ENCODE measurements around the gene CDH6.

The CDH6 gene

DNA sequence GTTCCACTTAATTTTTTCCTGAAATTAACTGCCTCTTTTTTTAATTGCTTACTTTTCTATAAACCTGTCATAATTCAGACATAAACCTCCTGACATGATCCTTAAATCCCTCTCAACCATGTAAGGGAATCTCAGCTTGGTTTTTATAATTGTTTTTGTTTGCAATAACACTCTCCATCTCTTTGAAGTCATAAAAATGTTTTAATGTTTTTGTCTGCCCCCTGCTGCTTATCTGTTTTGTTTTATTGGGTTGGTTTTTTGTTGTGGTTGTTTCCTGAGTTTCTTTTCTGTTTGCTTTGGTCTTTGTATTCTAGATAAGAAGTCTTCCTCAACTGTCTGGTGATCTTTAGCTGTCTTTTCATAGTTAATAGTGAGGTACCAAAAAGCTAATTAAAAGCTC is 142.0 kb downstream of the CDH6 start:
- Histone ChIP-seq H3K9ac (ENCODE audit: low read depth, low read length) (no peak overlapping the region), H3K4me3 (ENCODE audit: low read depth in 1 of 2, low read length in 2 of 2) (no peak overlapping the region), H3K79me2 (ENCODE audit: insufficient read depth, low read length) (no peaks in the 10 kb centered on the region), H3K4me1 (ENCODE audit: insufficient read depth, low read length) (no peaks in the 10 kb centered on the region), H2AFZ (ENCODE audit: low read depth, low read length) (no peak overlapping the region), H3K27me3 (ENCODE audit: insufficient read depth, low read length, poor library complexity) (no peaks in the 10 kb centered on the region), H4K20me1 (ENCODE audit: insufficient read depth, low read length) (no peaks in the 10 kb centered on the region), H3K4me2 (ENCODE audit: insufficient read depth, low read length) (no peak overlapping the region), H3K9me3 (ENCODE audit: insufficient read depth, low read length, severe bottlenecking) (no peaks in the 10 kb centered on the region), H3K36me3 (ENCODE audit: insufficient read depth, low read length) (no peaks in the 10 kb centered on the region), H3K27ac (ENCODE audit: low read length) (no peak overlapping the region)
- DNase-seq (no peak), ATAC-seq (ENCODE audit: insufficient read depth, low read depth) (no peak)
- no peak for TF ChIP-seq EZH2 (IDR thresholded peaks at IDR 0.05; ENCODE audit: borderline replicate concordance, low read depth, low read length, severe bottlenecking)
- TF ChIP-seq, protein P1, sequence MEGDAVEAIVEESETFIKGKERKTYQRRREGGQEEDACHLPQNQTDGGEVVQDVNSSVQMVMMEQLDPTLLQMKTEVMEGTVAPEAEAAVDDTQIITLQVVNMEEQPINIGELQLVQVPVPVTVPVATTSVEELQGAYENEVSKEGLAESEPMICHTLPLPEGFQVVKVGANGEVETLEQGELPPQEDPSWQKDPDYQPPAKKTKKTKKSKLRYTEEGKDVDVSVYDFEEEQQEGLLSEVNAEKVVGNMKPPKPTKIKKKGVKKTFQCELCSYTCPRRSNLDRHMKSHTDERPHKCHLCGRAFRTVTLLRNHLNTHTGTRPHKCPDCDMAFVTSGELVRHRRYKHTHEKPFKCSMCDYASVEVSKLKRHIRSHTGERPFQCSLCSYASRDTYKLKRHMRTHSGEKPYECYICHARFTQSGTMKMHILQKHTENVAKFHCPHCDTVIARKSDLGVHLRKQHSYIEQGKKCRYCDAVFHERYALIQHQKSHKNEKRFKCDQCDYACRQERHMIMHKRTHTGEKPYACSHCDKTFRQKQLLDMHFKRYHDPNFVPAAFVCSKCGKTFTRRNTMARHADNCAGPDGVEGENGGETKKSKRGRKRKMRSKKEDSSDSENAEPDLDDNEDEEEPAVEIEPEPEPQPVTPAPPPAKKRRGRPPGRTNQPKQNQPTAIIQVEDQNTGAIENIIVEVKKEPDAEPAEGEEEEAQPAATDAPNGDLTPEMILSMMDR (IDR thresholded peaks at IDR 0.05; ENCODE audit: borderline replicate concordance, extremely low read depth, low read length, poor library complexity, severe bottlenecking), result no peak

DNA sequence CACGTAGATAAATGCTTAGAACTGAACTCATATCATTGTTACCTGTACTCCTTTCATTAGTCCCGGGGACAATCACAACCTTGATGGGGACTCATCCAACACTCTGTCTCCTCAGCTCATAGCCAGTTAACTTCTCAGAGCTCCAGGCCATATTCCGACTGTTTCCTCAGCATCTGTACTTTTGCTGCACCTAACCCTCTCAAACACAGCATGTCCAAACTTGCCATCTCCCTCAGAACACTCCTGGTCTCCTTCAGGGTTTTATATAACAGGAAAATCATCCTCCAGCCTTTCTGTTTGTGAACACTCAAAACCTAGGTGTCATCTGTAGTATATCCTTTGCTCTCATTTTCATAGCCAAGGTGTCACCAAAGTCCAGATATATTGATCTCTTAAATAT is 150.5 kb downstream of the CDH6 start:
- no peaks in the 10 kb centered on the region for H3K79me2 ChIP-seq (ENCODE audit: insufficient read depth, low read length)
- no peaks in the 10 kb centered on the region for H3K27me3 ChIP-seq (ENCODE audit: insufficient read depth, low read length, poor library complexity)
- TF ChIP-seq, protein P1 (IDR thresholded peaks at IDR 0.05; ENCODE audit: borderline replicate concordance, extremely low read depth, low read length, poor library complexity, severe bottlenecking), result no peak
- no peak for TF ChIP-seq EZH2 (IDR thresholded peaks at IDR 0.05; ENCODE audit: borderline replicate concordance, low read depth, low read length, severe bottlenecking)
- no peak overlapping the region for H3K9ac ChIP-seq (ENCODE audit: low read depth, low read length)
- no peak overlapping the region for H2AFZ ChIP-seq (ENCODE audit: low read depth, low read length)
- H3K4me2 ChIP-seq (ENCODE audit: insufficient read depth, low read length), result no peak overlapping the region
- H3K27ac ChIP-seq (ENCODE audit: low read length), result no peak overlapping the region
- H3K4me1 ChIP-seq (ENCODE audit: insufficient read depth, low read length), result no peaks in the 10 kb centered on the region
- DNase-seq (no peak), ATAC-seq (ENCODE audit: insufficient read depth, low read depth) (no peak)
- no peaks in the 10 kb centered on the region for H4K20me1 ChIP-seq (ENCODE audit: insufficient read depth, low read length)
- H3K4me3 ChIP-seq (ENCODE audit: low read depth in 1 of 2, low read length in 2 of 2), result no peak overlapping the region
- no peaks in the 10 kb centered on the region for H3K36me3 ChIP-seq (ENCODE audit: insufficient read depth, low read length)
- H3K9me3 ChIP-seq (ENCODE audit: insufficient read depth, low read length, severe bottlenecking), result no peaks in the 10 kb centered on the region

DNA sequence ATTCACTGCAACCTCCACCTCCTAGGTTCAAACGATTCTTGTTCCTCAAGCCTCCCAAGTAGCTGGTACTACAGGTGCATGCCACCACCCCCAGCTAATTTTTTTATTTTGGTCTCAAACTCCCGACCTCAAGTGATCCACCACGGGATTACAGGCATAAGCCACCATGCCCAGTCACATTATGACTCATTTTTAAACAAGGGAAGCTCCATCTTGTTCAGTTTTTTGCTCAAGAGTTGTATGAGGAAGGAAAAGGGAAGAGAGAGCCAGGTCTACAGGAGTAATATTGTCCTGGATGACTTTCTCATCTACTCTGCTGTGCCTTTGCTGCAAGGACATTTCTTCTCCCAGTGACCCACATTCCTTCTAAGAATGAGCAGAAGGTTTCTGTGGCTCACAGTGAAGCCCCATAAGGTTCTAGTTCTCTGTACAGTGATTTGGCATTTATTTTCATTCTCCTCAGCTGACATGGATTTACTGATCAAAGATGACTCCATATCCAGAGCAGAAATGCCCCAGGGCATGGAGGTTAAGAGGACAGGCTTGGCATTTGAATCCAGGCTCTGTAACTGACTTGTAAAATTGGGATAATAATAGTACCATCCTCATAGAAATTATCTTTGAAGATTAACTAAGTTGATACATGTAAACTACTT is 153.5 kb downstream of the CDH6 start:
- Histone ChIP-seq H3K4me2 (ENCODE audit: insufficient read depth, low read length) (no peak overlapping the region), H3K27me3 (ENCODE audit: insufficient read depth, low read length, poor library complexity) (no peaks in the 10 kb centered on the region), H3K36me3 (ENCODE audit: insufficient read depth, low read length) (no peaks in the 10 kb centered on the region), H3K4me1 (ENCODE audit: insufficient read depth, low read length) (no peaks in the 10 kb centered on the region), H4K20me1 (ENCODE audit: insufficient read depth, low read length) (no peaks in the 10 kb centered on the region), H3K4me3 (ENCODE audit: low read depth in 1 of 2, low read length in 2 of 2) (no peak overlapping the region), H3K79me2 (ENCODE audit: insufficient read depth, low read length) (no peaks in the 10 kb centered on the region), H3K27ac (ENCODE audit: low read length) (no peak overlapping the region), H3K9me3 (ENCODE audit: insufficient read depth, low read length, severe bottlenecking) (no peaks in the 10 kb centered on the region), H2AFZ (ENCODE audit: low read depth, low read length) (no peak overlapping the region), H3K9ac (ENCODE audit: low read depth, low read length) (no peak overlapping the region)
- ATAC-seq (ENCODE audit: insufficient read depth, low read depth) (no peak), DNase-seq (no peak)
- TF ChIP-seq, protein P1 (IDR thresholded peaks at IDR 0.05; ENCODE audit: borderline replicate concordance, extremely low read depth, low read length, poor library complexity, severe bottlenecking), result no peak
- TF ChIP-seq EZH2 (IDR thresholded peaks at IDR 0.05; ENCODE audit: borderline replicate concordance, low read depth, low read length, severe bottlenecking), result no peak

All from DND-41 (cell line).